SU-DHL-6 (cell line): ENCODE results near the gene HOXB7.

ENCODE experiments used
- H2AFZ ChIP-seq: fragments of 200-600 bp; sonication (generic); 2 replicates; pipeline ENCODE4 v1.6.1; 2014; ENCODE audit warnings: low read depth, mild to moderate bottlenecking, moderate library complexity, mixed read lengths, antibody characterized with exemption, low read length; ENCODE audit not compliant: severe bottlenecking
- H3F3A ChIP-seq: fragments of 200-600 bp; shearing (Covaris generic); 2 replicates; pipeline ENCODE4 v1.6.0; 2016; ENCODE audit warnings: antibody characterized with exemption, mild to moderate bottlenecking; ENCODE audit not compliant: insufficient read depth
- H3K27ac ChIP-seq: fragments of 200-600 bp; sonication (generic); 2 replicates; pipeline ENCODE4 v1.5.1; 2016; ENCODE audit warnings: low read depth, mild to moderate bottlenecking, low read length, moderate library complexity, mixed read lengths
- H3K27me3 ChIP-seq: fragments of 200-600 bp; sonication (generic), shearing (Covaris generic); 2 replicates; pipeline ENCODE4 v1.6.0; 2014; ENCODE audit warnings: mild to moderate bottlenecking, low read length
- H3K36me3 ChIP-seq: fragments of 200-600 bp; sonication (generic); 2 replicates; pipeline ENCODE4 v1.6.1; 2014; ENCODE audit warnings: mild to moderate bottlenecking, low read length, mixed read lengths
- H3K4me2 ChIP-seq: fragments of 300-600, 200-600 bp; shearing (Covaris generic), sonication (generic); 2 replicates; pipeline ENCODE4 v1.6.0; 2014; ENCODE audit warnings: low read length, low read depth, mild to moderate bottlenecking; ENCODE audit not compliant: poor library complexity, severe bottlenecking
- H3K4me3 ChIP-seq: fragments of 200-600 bp; sonication (generic); 2 replicates; pipeline ENCODE4 v1.5.1; 2014; ENCODE audit warnings: antibody characterized with exemption, low read length, mild to moderate bottlenecking, mixed read lengths; ENCODE audit not compliant: insufficient read depth, poor library complexity, severe bottlenecking
- H3K79me2 ChIP-seq: fragments of 200-600 bp; sonication (generic); 2 replicates; pipeline ENCODE4 v1.6.1; 2014; ENCODE audit warnings: mild to moderate bottlenecking, low read length, moderate library complexity; ENCODE audit not compliant: insufficient read depth
- H3K9ac ChIP-seq: fragments of 200-600 bp; sonication (generic); 2 replicates; pipeline ENCODE4 v1.7.0; 2014; ENCODE audit warnings: mild to moderate bottlenecking, low read length
- H3K9me2 ChIP-seq: fragments of 200-600 bp; sonication (generic); replicated peaks from 2 replicates; pipeline ENCODE4 v1.6.1; 2014; ENCODE audit warnings: low read length; ENCODE audit not compliant: insufficient read depth
- H3K9me3 ChIP-seq: fragments of 200-600 bp; sonication (generic); 2 replicates; pipeline ENCODE4 v1.6.1; 2014; ENCODE audit warnings: low read length, mixed read lengths; ENCODE audit not compliant: insufficient read depth
- H4K20me1 ChIP-seq: fragments of 200-600 bp; sonication (generic); 2 replicates; pipeline ENCODE4 v1.6.1; 2014; ENCODE audit warnings: low read depth, mild to moderate bottlenecking, antibody characterized with exemption, low read length, moderate library complexity, mixed read lengths
- EZH2phosphoT487 ChIP-seq: fragments of 200-600 bp; sonication (generic), shearing (Covaris generic); conservative IDR thresholded peaks from 2 replicates; pipeline ENCODE4 v1.6.1; 2018; ENCODE audit warnings: mild to moderate bottlenecking, antibody characterized with exemption, low read length, moderate library complexity, mixed read lengths
- TF ChIP-seq, protein P1 (sequence below): fragments of 200-600 bp; sonication (generic); IDR thresholded peaks from one replicate; pipeline ENCODE4 v1.5.1; 2017; ENCODE audit warnings: antibody characterized with exemption, mild to moderate bottlenecking, low read length, moderate library complexity; ENCODE audit not compliant: insufficient read depth, poor library complexity, severe bottlenecking

HOXB7 gene

DNA sequence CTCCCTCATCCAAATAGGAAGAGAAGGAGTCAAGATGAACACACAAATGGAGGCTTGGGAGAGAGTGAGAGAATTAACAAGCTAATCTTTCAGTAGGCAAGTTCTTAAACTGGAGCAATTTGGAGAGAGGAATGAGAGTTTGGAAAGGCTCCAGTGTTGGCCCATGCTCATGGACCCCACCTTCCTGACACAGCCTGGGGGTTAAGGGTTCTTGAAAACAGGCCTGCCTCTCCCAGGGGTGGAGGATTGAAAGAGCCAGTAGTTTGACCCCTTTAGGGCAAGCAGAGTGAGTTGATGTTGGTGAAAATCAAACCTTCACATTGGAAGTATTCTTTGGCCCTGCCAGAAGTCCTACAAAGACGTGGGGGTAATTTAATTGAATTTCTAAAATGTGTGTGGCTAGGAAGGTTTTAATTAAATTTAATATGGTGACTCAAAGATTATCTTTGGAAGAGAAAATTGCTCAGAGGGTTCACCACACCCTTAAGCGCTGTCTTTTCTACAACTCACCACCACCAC, 26.5 kb downstream of the HOXB7 start:
- H4K20me1 ChIP-seq, result no peaks in the 10 kb centered on the region
- H3K36me3 ChIP-seq, result no peaks in the 10 kb centered on the region
- no peak for TF ChIP-seq EZH2phosphoT487
- TF ChIP-seq, protein P1, sequence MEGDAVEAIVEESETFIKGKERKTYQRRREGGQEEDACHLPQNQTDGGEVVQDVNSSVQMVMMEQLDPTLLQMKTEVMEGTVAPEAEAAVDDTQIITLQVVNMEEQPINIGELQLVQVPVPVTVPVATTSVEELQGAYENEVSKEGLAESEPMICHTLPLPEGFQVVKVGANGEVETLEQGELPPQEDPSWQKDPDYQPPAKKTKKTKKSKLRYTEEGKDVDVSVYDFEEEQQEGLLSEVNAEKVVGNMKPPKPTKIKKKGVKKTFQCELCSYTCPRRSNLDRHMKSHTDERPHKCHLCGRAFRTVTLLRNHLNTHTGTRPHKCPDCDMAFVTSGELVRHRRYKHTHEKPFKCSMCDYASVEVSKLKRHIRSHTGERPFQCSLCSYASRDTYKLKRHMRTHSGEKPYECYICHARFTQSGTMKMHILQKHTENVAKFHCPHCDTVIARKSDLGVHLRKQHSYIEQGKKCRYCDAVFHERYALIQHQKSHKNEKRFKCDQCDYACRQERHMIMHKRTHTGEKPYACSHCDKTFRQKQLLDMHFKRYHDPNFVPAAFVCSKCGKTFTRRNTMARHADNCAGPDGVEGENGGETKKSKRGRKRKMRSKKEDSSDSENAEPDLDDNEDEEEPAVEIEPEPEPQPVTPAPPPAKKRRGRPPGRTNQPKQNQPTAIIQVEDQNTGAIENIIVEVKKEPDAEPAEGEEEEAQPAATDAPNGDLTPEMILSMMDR, result no peak
- H3K9me2 ChIP-seq, result no peaks in the 10 kb centered on the region
- no peak overlapping the region for H3K27ac ChIP-seq
- no peak overlapping the region for H3K4me2 ChIP-seq
- no peaks in the 10 kb centered on the region for H3K9me3 ChIP-seq
- no peak overlapping the region for H3K4me3 ChIP-seq
- H3F3A ChIP-seq, result no peaks in the 10 kb centered on the region
- H3K27me3 ChIP-seq, result no peaks in the 10 kb centered on the region
- no peaks in the 10 kb centered on the region for H3K79me2 ChIP-seq
- H2AFZ ChIP-seq, result no peak overlapping the region
- no peak overlapping the region for H3K9ac ChIP-seq

DNA sequence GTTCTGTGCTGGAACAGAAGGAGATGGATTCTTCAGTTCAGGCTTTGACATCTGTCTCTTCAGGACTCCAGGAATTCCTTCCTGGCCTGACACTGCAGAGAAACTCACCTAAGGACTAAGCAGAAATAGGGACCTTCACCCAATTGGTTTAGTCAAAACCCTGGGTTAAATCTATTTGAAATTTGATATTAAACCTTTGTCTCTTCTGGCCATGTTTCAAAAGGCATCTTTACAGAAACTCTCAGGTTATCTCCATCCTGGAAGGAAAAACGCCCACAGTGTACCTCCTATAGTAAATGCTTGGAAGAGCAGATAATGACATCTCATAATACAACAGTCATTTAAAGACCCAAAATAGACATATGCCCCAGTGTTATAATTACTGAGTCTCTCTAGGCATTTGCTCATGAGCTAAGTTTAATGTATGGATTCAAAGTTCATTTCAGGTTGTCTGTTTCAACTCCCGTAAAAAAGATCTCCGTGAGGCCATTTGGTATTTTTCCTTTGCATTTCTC, 27.1 kb downstream of the HOXB7 start:
- Histone ChIP-seq H3K36me3 (no peaks in the 10 kb centered on the region), H3K9me2 (no peaks in the 10 kb centered on the region), H3K27ac (no peak overlapping the region), H3F3A (no peaks in the 10 kb centered on the region), H2AFZ (no peak overlapping the region), H3K27me3 (no peaks in the 10 kb centered on the region), H3K4me3 (no peak overlapping the region), H3K9ac (no peak overlapping the region), H3K9me3 (no peaks in the 10 kb centered on the region), H3K79me2 (no peaks in the 10 kb centered on the region), H4K20me1 (no peaks in the 10 kb centered on the region), H3K4me2 (no peak overlapping the region)
- TF ChIP-seq EZH2phosphoT487, result no peak
- TF ChIP-seq, protein P1, result no peak

DNA sequence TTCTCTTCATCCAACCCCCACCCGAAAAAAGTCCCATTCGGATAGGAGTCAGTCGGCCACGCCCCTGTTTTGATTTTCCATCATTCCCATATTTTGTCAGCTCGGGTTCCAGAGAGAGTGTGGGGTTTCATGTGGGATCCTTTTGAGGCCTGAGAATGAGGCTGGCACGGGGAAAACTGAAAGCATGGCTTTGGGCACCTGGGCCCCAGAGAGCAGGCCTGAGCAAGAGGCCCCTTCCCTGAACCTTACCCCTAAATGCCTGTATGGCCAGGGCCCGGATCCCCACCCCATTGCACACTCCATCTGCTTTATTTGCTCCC, 28.1 kb downstream of the HOXB7 start:
- no peak overlapping the region for H3K27ac ChIP-seq
- no peaks in the 10 kb centered on the region for H3K79me2 ChIP-seq
- no peak overlapping the region for H3K4me2 ChIP-seq
- TF ChIP-seq EZH2phosphoT487, result no peak
- TF ChIP-seq, protein P1, result no peak
- H3K4me3 ChIP-seq, result no peak overlapping the region
- no peaks in the 10 kb centered on the region for H3K27me3 ChIP-seq
- no peaks in the 10 kb centered on the region for H4K20me1 ChIP-seq
- no peaks in the 10 kb centered on the region for H3K9me3 ChIP-seq
- H3K9ac ChIP-seq, result no peak overlapping the region
- no peaks in the 10 kb centered on the region for H3K36me3 ChIP-seq
- H3K9me2 ChIP-seq, result no peaks in the 10 kb centered on the region
- H2AFZ ChIP-seq, result no peak overlapping the region
- H3F3A ChIP-seq, result no peaks in the 10 kb centered on the region
